Neural cell (in vitro differentiated cells): Measurements from ENCODE around the gene CFAP299. TPM values are rescaled to one million over a fixed set of nuclear protein-coding genes. Genes with fewer than 3 reads are reported as not detected.

Experiments used
- H2AFZ ChIP-seq: fragments of 200-600, 300-800 bp; sonication (generic), shearing (Covaris generic); 2 replicates; pipeline ENCODE4 v1.6.0; 2014; ENCODE audit warnings: low read depth, mild to moderate bottlenecking, antibody characterized with exemption, low read length, moderate library complexity
- H3F3A ChIP-seq: fragments of 200-600 bp; shearing (Covaris generic); 2 replicates; pipeline ENCODE4 v1.6.1; 2016; ENCODE audit warnings: mild to moderate bottlenecking, moderate library complexity, mixed read lengths, antibody characterized with exemption, low read length; ENCODE audit not compliant: insufficient read depth, poor library complexity, severe bottlenecking
- H3K27ac ChIP-seq: fragments of 200-600, 300-800 bp; sonication (generic), shearing (Covaris generic); 2 replicates; pipeline ENCODE4 v1.5.1; 2014; ENCODE audit warnings: mild to moderate bottlenecking, low read length, moderate library complexity
- H3K27me3 ChIP-seq: fragments of 300-800, 200-600 bp; sonication (generic), shearing (Covaris generic); 2 replicates; pipeline ENCODE4 v1.6.0; 2014; ENCODE audit warnings: mild to moderate bottlenecking, low read depth, low read length, moderate library complexity; ENCODE audit not compliant: insufficient read depth
- H3K36me3 ChIP-seq: fragments of 300-800, 200-600 bp; sonication (generic), shearing (Covaris generic); 2 replicates; pipeline ENCODE4 v1.5.1; 2014; ENCODE audit warnings: mild to moderate bottlenecking, antibody characterized with exemption, low read length, moderate library complexity; ENCODE audit not compliant: insufficient read depth
- H3K4me2 ChIP-seq: fragments of 300-800, 200-600 bp; sonication (generic), shearing (Covaris generic); 2 replicates; pipeline ENCODE4 v1.6.0; 2014; ENCODE audit warnings: mild to moderate bottlenecking, low read length
- H3K4me3 ChIP-seq: fragments of 300-800, 200-600 bp; sonication (generic), shearing (Covaris generic); 2 replicates; pipeline ENCODE4 v1.5.1; 2014; ENCODE audit warnings: mild to moderate bottlenecking, low read length, moderate library complexity
- H3K79me2 ChIP-seq: fragments of 200-600 bp; shearing (Covaris generic); replicated peaks from 2 replicates; pipeline ENCODE4 v1.6.0; 2014; ENCODE audit warnings: mild to moderate bottlenecking, low read length, moderate library complexity; ENCODE audit not compliant: insufficient read depth
- H3K9ac ChIP-seq: fragments of 300-800, 200-600 bp; sonication (generic), shearing (Covaris generic); 2 replicates; pipeline ENCODE4 v1.6.1; 2016; ENCODE audit warnings: mild to moderate bottlenecking, low read length, mixed read lengths
- H3K9me2 ChIP-seq: fragments of 200-600 bp; shearing (Covaris generic); 2 replicates; pipeline ENCODE4 v1.6.1; 2016; ENCODE audit warnings: mild to moderate bottlenecking, low read length, mixed read lengths; ENCODE audit not compliant: insufficient read depth
- H3K9me3 ChIP-seq: fragments of 200-600, 300-800 bp; sonication (generic), shearing (Covaris generic); 2 replicates; pipeline ENCODE4 v1.6.1; 2016; ENCODE audit warnings: mild to moderate bottlenecking, mixed run types, low read length, moderate library complexity, mixed read lengths
- H4K20me1 ChIP-seq: fragments of 200-600 bp; shearing (Covaris generic); 2 replicates; pipeline ENCODE4 v1.6.1; 2016; ENCODE audit warnings: mild to moderate bottlenecking, mixed run types; ENCODE audit not compliant: insufficient read depth
- EP300 ChIP-seq: fragments of 450-650 bp; conservative IDR thresholded peaks from 2 replicates; pipeline ENCODE4 v1.6.1; 2014; ENCODE audit warnings: antibody characterized with exemption, mild to moderate bottlenecking, moderate library complexity; ENCODE audit not compliant: poor library complexity, severe bottlenecking
- EZH2 ChIP-seq: fragments of 200-600, 300-800 bp; shearing (Covaris generic), sonication (generic); IDR thresholded peaks from 2 replicates; pipeline ENCODE4 v1.6.1; 2014; ENCODE audit warnings: antibody characterized with exemption, low read length, borderline replicate concordance, mild to moderate bottlenecking; ENCODE audit not compliant: insufficient read depth, poor library complexity, severe bottlenecking
- MXI1 ChIP-seq: fragments of 450-650 bp; conservative IDR thresholded peaks from 2 replicates; pipeline ENCODE4 v1.6.1; 2014; ENCODE audit warnings: antibody characterized with exemption, mild to moderate bottlenecking; ENCODE audit not compliant: poor library complexity, severe bottlenecking
- POLR2AphosphoS5 ChIP-seq: IDR thresholded peaks from 2 replicates; pipeline ENCODE4 v1.6.1; 2012
- RAD21 ChIP-seq: fragments of 450-650 bp; conservative IDR thresholded peaks from 2 replicates; pipeline ENCODE4 v1.6.1; 2014; ENCODE audit warnings: antibody characterized with exemption, mild to moderate bottlenecking, moderate library complexity
- SMC3 ChIP-seq: fragments of 450-650 bp; conservative IDR thresholded peaks from 2 replicates; pipeline ENCODE4 v1.6.1; 2014; ENCODE audit warnings: antibody characterized with exemption, mild to moderate bottlenecking, moderate library complexity; ENCODE audit not compliant: poor library complexity
- TAF1 ChIP-seq: IDR thresholded peaks from 2 replicates; pipeline ENCODE4 v1.6.1; 2012; ENCODE audit warnings: low read depth
- polyA plus RNA-seq: library from polyadenylated mRNA; depleted of rRNA; stranded (reverse); fragments of >200 nt; gene quantifications from 2 replicates; pipeline ENCODE4 v1.2.3, GENCODE V29; 2014
- TF ChIP-seq, protein P1 (sequence below): IDR thresholded peaks from 2 replicates; pipeline ENCODE4 v1.6.1; 2012; ENCODE audit warnings: borderline replicate concordance
- TF ChIP-seq, protein P2 (sequence below): fragments of 450-650 bp; IDR thresholded peaks from 2 replicates; pipeline ENCODE4 v1.5.1; 2014; ENCODE audit warnings: antibody characterized with exemption, mild to moderate bottlenecking, moderate library complexity; ENCODE audit not compliant: poor library complexity, severe bottlenecking

CFAP299 gene
- polyA plus RNA-seq, 1 donor from 2014 or later = not detected

DNA sequence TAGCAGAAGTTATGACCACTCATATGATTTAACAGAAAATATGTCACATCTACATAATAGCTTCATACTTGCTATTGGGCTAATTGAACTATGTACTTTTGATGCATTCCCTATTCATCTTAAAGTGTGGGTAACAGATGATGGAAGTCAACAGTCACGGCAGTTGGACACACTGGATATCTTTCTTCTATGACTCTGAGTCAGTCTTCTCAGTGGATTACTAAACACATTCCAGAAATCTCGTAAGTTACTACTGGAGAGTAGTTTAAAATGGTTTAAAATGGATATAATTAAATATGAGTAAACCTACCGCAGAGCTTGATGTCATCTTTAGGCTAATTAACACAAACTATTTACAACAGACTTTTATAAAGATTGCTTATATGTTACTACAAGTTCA is 30.1 kb upstream of the CFAP299 start:
- Histone ChIP-seq H3K27ac (peak overlapping the region; percentile 93), H3K4me2 (no peak overlapping the region), H3K27me3 (no peaks in the 10 kb centered on the region), H3K9me2 (no peaks in the 10 kb centered on the region), H3K36me3 (no peaks in the 10 kb centered on the region), H3K4me3 (peak overlapping the region; percentile 15), H3K9ac (peak overlapping the region; percentile 13), H3K9me3 (no peaks in the 10 kb centered on the region), H3K79me2 (no peaks in the 10 kb centered on the region), H2AFZ (no peak overlapping the region), H3F3A (peaks cover 9% of the 10 kb centered on the region), H4K20me1 (no peaks in the 10 kb centered on the region)
- TF ChIP-seq, protein P1, sequence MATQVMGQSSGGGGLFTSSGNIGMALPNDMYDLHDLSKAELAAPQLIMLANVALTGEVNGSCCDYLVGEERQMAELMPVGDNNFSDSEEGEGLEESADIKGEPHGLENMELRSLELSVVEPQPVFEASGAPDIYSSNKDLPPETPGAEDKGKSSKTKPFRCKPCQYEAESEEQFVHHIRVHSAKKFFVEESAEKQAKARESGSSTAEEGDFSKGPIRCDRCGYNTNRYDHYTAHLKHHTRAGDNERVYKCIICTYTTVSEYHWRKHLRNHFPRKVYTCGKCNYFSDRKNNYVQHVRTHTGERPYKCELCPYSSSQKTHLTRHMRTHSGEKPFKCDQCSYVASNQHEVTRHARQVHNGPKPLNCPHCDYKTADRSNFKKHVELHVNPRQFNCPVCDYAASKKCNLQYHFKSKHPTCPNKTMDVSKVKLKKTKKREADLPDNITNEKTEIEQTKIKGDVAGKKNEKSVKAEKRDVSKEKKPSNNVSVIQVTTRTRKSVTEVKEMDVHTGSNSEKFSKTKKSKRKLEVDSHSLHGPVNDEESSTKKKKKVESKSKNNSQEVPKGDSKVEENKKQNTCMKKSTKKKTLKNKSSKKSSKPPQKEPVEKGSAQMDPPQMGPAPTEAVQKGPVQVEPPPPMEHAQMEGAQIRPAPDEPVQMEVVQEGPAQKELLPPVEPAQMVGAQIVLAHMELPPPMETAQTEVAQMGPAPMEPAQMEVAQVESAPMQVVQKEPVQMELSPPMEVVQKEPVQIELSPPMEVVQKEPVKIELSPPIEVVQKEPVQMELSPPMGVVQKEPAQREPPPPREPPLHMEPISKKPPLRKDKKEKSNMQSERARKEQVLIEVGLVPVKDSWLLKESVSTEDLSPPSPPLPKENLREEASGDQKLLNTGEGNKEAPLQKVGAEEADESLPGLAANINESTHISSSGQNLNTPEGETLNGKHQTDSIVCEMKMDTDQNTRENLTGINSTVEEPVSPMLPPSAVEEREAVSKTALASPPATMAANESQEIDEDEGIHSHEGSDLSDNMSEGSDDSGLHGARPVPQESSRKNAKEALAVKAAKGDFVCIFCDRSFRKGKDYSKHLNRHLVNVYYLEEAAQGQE = no peak
- TF ChIP-seq TAF1 = no peak
- TF ChIP-seq EP300 = no peak
- no peak for TF ChIP-seq RAD21
- TF ChIP-seq POLR2AphosphoS5 = no peak
- TF ChIP-seq SMC3 = no peak
- TF ChIP-seq, protein P2, sequence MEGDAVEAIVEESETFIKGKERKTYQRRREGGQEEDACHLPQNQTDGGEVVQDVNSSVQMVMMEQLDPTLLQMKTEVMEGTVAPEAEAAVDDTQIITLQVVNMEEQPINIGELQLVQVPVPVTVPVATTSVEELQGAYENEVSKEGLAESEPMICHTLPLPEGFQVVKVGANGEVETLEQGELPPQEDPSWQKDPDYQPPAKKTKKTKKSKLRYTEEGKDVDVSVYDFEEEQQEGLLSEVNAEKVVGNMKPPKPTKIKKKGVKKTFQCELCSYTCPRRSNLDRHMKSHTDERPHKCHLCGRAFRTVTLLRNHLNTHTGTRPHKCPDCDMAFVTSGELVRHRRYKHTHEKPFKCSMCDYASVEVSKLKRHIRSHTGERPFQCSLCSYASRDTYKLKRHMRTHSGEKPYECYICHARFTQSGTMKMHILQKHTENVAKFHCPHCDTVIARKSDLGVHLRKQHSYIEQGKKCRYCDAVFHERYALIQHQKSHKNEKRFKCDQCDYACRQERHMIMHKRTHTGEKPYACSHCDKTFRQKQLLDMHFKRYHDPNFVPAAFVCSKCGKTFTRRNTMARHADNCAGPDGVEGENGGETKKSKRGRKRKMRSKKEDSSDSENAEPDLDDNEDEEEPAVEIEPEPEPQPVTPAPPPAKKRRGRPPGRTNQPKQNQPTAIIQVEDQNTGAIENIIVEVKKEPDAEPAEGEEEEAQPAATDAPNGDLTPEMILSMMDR = no peak
- TF ChIP-seq EZH2 = no peak
- no peak for TF ChIP-seq MXI1

DNA sequence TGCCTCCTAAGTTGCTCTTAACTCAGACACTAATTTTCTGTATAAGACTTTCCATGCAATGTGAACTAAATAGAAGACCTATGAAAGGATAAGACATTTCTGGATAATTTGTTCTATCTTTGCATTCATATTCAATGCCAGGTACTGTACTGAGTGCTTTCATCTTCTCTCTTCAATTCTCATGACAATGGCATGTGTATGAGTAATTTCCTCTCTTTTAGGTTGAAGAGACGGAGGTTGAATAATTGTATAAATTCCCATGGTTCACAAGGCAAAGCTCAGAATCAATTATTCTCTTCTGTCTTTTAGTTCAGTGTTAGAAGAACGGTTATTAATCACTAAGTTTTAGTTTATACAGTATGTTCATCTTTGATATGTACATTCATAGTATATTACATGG is 29.3 kb upstream of the CFAP299 start:
- H3K9me3 ChIP-seq = no peaks in the 10 kb centered on the region
- no peaks in the 10 kb centered on the region for H3K9me2 ChIP-seq
- no peaks in the 10 kb centered on the region for H4K20me1 ChIP-seq
- peak overlapping the region; percentile 15 for H3K4me3 ChIP-seq
- no peaks in the 10 kb centered on the region for H3K79me2 ChIP-seq
- peak overlapping the region; percentile 40 for H3K9ac ChIP-seq
- no peak overlapping the region for H3K4me2 ChIP-seq
- peak overlapping the region; percentile 93 for H3K27ac ChIP-seq
- H3K36me3 ChIP-seq = no peaks in the 10 kb centered on the region
- no peak for TF ChIP-seq MXI1
- TF ChIP-seq TAF1 = no peak
- H2AFZ ChIP-seq = no peak overlapping the region
- peaks cover 9% of the 10 kb centered on the region for H3F3A ChIP-seq
- no peaks in the 10 kb centered on the region for H3K27me3 ChIP-seq

DNA sequence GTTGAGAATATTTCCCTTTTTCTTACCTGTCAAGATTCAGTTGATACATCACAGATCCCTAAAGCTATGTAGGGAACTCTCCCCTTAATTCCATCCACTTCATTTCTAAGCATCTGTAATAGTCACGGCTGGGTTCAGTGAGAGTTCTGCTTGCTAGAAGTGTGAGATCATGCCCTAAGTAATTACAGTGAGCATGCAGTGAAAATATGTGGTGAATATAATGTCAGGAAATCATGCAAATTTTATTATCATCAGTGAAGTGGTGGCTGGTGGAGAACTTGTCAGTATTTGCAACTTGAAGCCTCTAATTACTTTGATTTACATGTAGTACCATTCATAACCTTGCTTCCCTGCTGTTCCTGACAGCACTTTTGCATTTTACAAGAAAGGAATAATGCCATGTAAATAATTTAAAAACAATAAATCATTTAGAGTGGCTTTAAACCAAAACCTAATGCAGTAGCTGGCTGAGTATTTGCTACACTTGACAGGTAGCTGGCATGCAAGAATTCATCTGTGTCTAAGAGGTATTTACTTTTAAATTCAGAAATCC is 28.3 kb upstream of the CFAP299 start:
- H3K9me2 ChIP-seq = no peaks in the 10 kb centered on the region
- peak overlapping the region; percentile 37 for H3K4me3 ChIP-seq
- H3K79me2 ChIP-seq = no peaks in the 10 kb centered on the region
- H3F3A ChIP-seq = peaks cover 9% of the 10 kb centered on the region
- no peaks in the 10 kb centered on the region for H4K20me1 ChIP-seq
- peak overlapping the region; percentile 61 for H3K9ac ChIP-seq
- no peaks in the 10 kb centered on the region for H3K9me3 ChIP-seq
- H3K27me3 ChIP-seq = no peaks in the 10 kb centered on the region
- peak overlapping the region; percentile 40 for H3K4me2 ChIP-seq
- H3K27ac ChIP-seq = peak overlapping the region; percentile 93
- no peak overlapping the region for H2AFZ ChIP-seq
- no peak for TF ChIP-seq EZH2
- TF ChIP-seq EP300 = peak; percentile 92
- TF ChIP-seq RAD21 = peak; percentile 11
- no peak for TF ChIP-seq MXI1
- TF ChIP-seq, protein P1 = peak; percentile 83
- TF ChIP-seq POLR2AphosphoS5 = peak; percentile 80
- no peaks in the 10 kb centered on the region for H3K36me3 ChIP-seq
